AG04449 (cell line): ENCODE results near the gene PHYKPL.

Source experiments
- CTCF ChIA-PET: fragments of 350-600 bp; formaldehyde crosslinking; extraction: SDS; loops from one replicate; lab custom pipeline; 2021; ENCODE audit warnings: antibody characterized with exemption; lab: Yijun Ruan, JAX
- POLR2A ChIA-PET: fragments of 400-600, 350-600 bp; formaldehyde crosslinking; extraction: SDS; loops from one replicate; lab custom pipeline; 2020; ENCODE audit warnings: antibody characterized with exemption, inconsistent platforms; lab: Yijun Ruan, JAX
- DNase-seq: peaks from one replicate; pipeline ENCODE4 v3.0.0-alpha.2; 2010; ENCODE audit warnings: low read depth, low spot score
- H3K4me3 ChIP-seq: 2 replicates; pipeline ENCODE4 v1.5.1; 2011; ENCODE audit warnings: low read depth, mild to moderate bottlenecking, control low read depth, low read length
- CTCF ChIP-seq: IDR thresholded peaks from one replicate; pipeline ENCODE4 v1.5.1; 2011; ENCODE audit warnings: mild to moderate bottlenecking, moderate library complexity, low read length, control low read depth, inconsistent platforms; ENCODE audit not compliant: insufficient read depth; ENCODE audit errors: missing control alignments

Gene PHYKPL

GRCh38 chr5:178225174-178225573, 7.4 kb downstream of the PHYKPL start:
- POLR2A ChIA-PET = no interaction called here

DNA sequence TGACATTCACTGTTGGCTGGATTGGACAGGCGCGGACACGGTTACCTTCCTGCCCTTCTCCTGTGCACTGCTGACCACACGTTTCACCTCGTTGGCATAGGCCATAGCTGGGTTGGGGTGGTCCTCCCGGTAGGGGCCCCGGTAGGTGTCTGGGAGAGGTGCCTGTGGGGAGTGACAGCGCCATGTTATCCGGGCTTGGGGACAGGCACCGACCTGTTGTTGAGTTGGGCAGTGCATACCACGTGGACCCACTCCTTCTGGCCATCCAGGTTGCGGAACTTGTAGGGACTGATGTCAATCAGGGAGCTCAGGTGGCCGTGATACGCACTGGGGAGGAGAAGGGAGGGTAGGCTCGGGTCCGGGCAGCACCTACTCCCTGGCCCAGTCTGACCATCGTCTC, 8.2 kb downstream of the PHYKPL start:
- no peak overlapping the region for H3K4me3 ChIP-seq
- DNase-seq = no peak
- ChIA-PET CTCF (interaction anchor here (1.1 kb wide), 1 partner anchor 11 kb away, joined by 3 read pairs; no protein-coding TSS in a partner anchor), POLR2A (no interaction called here)
- no peak for TF ChIP-seq CTCF

More at GRCh38 chr5:178225174-178225573, 7.4 kb downstream of the PHYKPL start:
- TF ChIP-seq CTCF = no peak
- no peak for DNase-seq
- CTCF ChIA-PET = interaction anchor here (1.1 kb wide), 1 partner anchor 10 kb away, joined by 3 read pairs; no protein-coding TSS in a partner anchor
- no peak overlapping the region for H3K4me3 ChIP-seq

DNA sequence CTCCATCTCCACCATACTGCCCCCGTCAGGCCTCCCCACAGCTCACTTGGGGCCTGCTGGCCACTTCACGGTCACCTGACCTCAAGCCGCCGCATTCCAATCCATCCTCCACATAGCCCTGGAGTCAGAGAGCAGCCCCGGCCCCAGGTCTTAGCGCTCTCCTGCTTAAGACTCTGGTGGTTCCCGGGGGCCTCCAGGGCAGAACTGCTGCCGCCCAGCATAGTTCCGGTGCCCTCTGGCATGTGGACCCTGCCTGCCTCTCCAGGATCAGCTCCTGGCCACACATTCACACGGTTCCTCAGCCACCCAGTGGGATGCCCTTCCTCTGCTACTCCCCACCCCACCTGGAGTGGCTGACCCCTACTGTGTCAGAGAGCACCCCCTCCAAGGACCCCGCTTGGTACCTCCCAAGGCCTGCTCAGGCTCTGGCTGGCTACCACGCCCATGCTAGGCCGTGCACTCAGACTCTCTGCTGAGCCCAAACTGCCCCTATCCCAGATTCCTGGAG, 8.7 kb downstream of the PHYKPL start:
- POLR2A ChIA-PET = no interaction called here
- DNase-seq = no peak
- H3K4me3 ChIP-seq = no peak overlapping the region
- CTCF ChIA-PET = no interaction called here
- no peak for TF ChIP-seq CTCF

GRCh38 chr5:178223196-178223773, 9.3 kb downstream of the PHYKPL start:
- POLR2A ChIA-PET = no interaction called here
- TF ChIP-seq CTCF = no peak
- CTCF ChIA-PET = no interaction called here
- no peak overlapping the region for H3K4me3 ChIP-seq
- DNase-seq = no peak

DNA sequence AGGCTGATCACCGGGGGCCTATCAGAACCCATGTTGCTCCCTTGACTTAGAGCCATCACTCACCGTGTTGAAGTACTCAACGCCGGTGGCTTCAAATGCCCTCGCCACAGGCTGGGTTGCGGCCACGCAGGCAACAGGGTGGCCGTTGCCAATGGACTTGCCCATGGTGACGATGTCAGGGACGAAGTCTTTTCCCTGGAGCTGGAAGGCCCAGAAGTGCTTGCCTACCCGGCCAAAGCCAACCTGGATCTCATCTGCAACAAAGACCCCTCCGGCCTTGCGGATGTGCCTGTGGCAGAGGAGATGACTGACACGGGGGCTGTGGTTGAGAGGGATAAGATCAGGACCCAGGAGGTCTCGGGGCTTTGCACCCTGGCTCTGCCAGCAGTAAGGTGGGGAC, 10.3 kb downstream of the PHYKPL start:
- CTCF ChIA-PET = no interaction called here
- POLR2A ChIA-PET = no interaction called here
- no peak for TF ChIP-seq CTCF

DNA sequence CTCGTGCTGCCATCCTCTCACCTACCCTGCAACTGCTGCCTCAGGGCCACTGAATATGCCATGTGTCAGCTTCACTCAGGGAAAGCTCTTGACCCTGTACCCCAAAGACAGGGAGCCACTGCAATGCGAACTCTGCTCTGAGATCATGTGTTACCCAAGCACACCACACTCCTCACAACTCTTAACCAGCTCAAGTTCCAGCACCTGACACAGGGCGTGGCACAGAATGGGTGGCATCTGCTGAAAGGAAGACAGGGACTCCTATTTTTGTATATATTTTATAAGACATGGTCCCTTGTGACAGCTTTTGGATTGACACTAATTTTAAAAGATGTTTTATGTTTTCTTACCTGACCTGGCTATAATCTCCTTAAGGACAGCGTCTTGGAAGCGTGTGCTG, 10.7 kb downstream of the PHYKPL start:
- no peak overlapping the region for H3K4me3 ChIP-seq
- ChIA-PET POLR2A (no interaction called here), CTCF (no interaction called here)
- DNase-seq = no peak
- no peak for TF ChIP-seq CTCF

More for the DNA sequence above, 10.3 kb downstream of the PHYKPL start:
- no peak overlapping the region for H3K4me3 ChIP-seq
- DNase-seq = no peak
